Liver (tissue), 9 donors: ENCODE data around the gene EFCAB7. TPM values are rescaled to one million over a fixed set of nuclear protein-coding genes. Genes with fewer than 3 reads are reported as not detected.

Source experiments
- DNase-seq: peaks from one replicate; pipeline ENCODE4 v3.0.0-alpha.2; 2017; ENCODE audit warnings: low spot score
- H3K27ac ChIP-seq, 2 donors: one replicate each; pipeline ENCODE4 v1.7.0; 2013; ENCODE audit warnings: inconsistent platforms in 2 of 2, low read length in 2 of 2, control low read depth in 1 of 2, low read depth in 1 of 2, mild to moderate bottlenecking in 1 of 2
- H3K27me3 ChIP-seq, 4 donors: one replicate each; pipeline versions ENCODE4 v1.6.1 to v1.7.0; 2013; ENCODE audit warnings: low read length in 3 of 4, inconsistent platforms in 1 of 4, mild to moderate bottlenecking in 1 of 4, moderate library complexity in 1 of 4; ENCODE audit not compliant: control insufficient read depth in 4 of 4, insufficient read depth in 4 of 4
- H3K36me3 ChIP-seq, 4 donors: one replicate each; pipeline versions ENCODE4 v1.6.1 to v1.7.0; 2013; ENCODE audit warnings: low read length in 3 of 4, mild to moderate bottlenecking in 3 of 4, low read depth in 1 of 4, moderate library complexity in 1 of 4; ENCODE audit not compliant: control insufficient read depth in 4 of 4, insufficient read depth in 3 of 4
- H3K4me1 ChIP-seq, 4 donors: one replicate each; pipeline versions ENCODE4 v1.6.1 to v1.7.0; 2013; ENCODE audit warnings: low read length in 3 of 4, mild to moderate bottlenecking in 3 of 4, moderate library complexity in 1 of 4; ENCODE audit not compliant: control insufficient read depth in 4 of 4, insufficient read depth in 4 of 4
- H3K4me3 ChIP-seq, 3 donors: one replicate each; pipeline versions ENCODE4 v1.6.1 to v1.7.0; 2013; ENCODE audit warnings: low read length in 3 of 3, control low read depth in 1 of 3, low read depth in 1 of 3, mild to moderate bottlenecking in 1 of 3
- H3K9ac ChIP-seq, 2 donors: one replicate each; pipeline ENCODE4 v1.7.0; 2013; ENCODE audit warnings: low read length in 2 of 2, mild to moderate bottlenecking in 2 of 2, moderate library complexity in 2 of 2, control low read depth in 1 of 2, low read depth in 1 of 2
- H3K9me3 ChIP-seq, 4 donors: one replicate each; pipeline versions ENCODE4 v1.6.1 to v1.7.0; 2013; ENCODE audit warnings: low read length in 3 of 4; ENCODE audit not compliant: control insufficient read depth in 4 of 4
- EGR1 ChIP-seq, 2 donors: IDR thresholded peaks; 2 replicates each; pipeline ENCODE4 v1.6.1; 2016 to 2018; ENCODE audit warnings: antibody characterized with exemption in 2 of 2, low read depth in 2 of 2
- FOXA1 ChIP-seq: IDR thresholded peaks from 2 replicates; pipeline ENCODE4 v1.6.1; 2016; ENCODE audit warnings: antibody characterized with exemption
- FOXA2 ChIP-seq: IDR thresholded peaks from 2 replicates; pipeline ENCODE4 v1.6.1; 2016; ENCODE audit warnings: antibody characterized with exemption
- GABPA ChIP-seq, 2 donors: IDR thresholded peaks in 1 of 2; conservative IDR thresholded peaks in 1 of 2; 2 replicates each; pipeline ENCODE4 v1.6.1; 2016; ENCODE audit warnings: antibody characterized with exemption in 2 of 2, mild to moderate bottlenecking in 1 of 2, moderate library complexity in 1 of 2
- HNF4A ChIP-seq, 2 donors: conservative IDR thresholded peaks; 2 replicates each; pipeline ENCODE4 v1.6.1; 2016; ENCODE audit warnings: antibody characterized with exemption in 2 of 2, mild to moderate bottlenecking in 2 of 2
- HNF4G ChIP-seq: IDR thresholded peaks from 2 replicates; pipeline ENCODE4 v1.6.1; 2016; ENCODE audit warnings: antibody characterized with exemption
- NR2F2 ChIP-seq: IDR thresholded peaks from 2 replicates; pipeline ENCODE4 v1.6.1; 2016; ENCODE audit warnings: antibody characterized with exemption
- RAD21 ChIP-seq, 2 donors: IDR thresholded peaks; 2 replicates each; pipeline ENCODE4 v1.6.1; 2016; ENCODE audit warnings: antibody characterized with exemption in 2 of 2, mild to moderate bottlenecking in 2 of 2
- RXRA ChIP-seq, 2 donors: IDR thresholded peaks; 2 replicates each; pipeline ENCODE4 v1.6.1; 2017 to 2018; ENCODE audit warnings: antibody characterized with exemption in 2 of 2, mild to moderate bottlenecking in 1 of 2
- SP1 ChIP-seq: IDR thresholded peaks from 2 replicates; pipeline ENCODE4 v1.6.1; 2018; ENCODE audit warnings: antibody characterized with exemption, mild to moderate bottlenecking
- WGBS: extraction: QIAGEN DNeasy Blood & Tissue Kit; methylation state at CpG from one replicate; pipeline ENCODE4 v1.1.7; 2013; 5-methylcytosine and 5-hydroxymethylcytosine counted together
- polyA plus RNA-seq, 2 donors: library from polyadenylated mRNA; stranded (reverse) in 1 of 2; unstranded in 1 of 2; fragments of 200-250 nt in 1 of 2; fragments of >200 nt in 1 of 2; fragmentation: Nextera tagmentation in 1 of 2; extraction: Ambion mirVana in 1 of 2; gene quantifications; one replicate each; pipeline versions ENCODE4 v1.2.1 to v1.2.3, GENCODE V29; 2013 to 2015
- total RNA-seq, 2 donors: library from RNA; depleted of rRNA; stranded (reverse); fragments of >200 nt; gene quantifications; one replicate each; pipeline ENCODE4 v1.2.3, GENCODE V29; 2014
- TF ChIP-seq, protein P1 (sequence below): IDR thresholded peaks from 2 replicates; pipeline ENCODE4 v1.6.1; 2016; ENCODE audit warnings: antibody characterized with exemption
- TF ChIP-seq, protein P2 (sequence below): fragments of 150-350 bp; IDR thresholded peaks from 2 replicates; pipeline ENCODE4 v1.5.1; 2017; ENCODE audit warnings: improper control_type of control experiment, low read depth, low read length; ENCODE audit not compliant: missing input control
- TF ChIP-seq, protein P3 (sequence below): IDR thresholded peaks from 2 replicates; pipeline ENCODE4 v1.6.1; 2016; ENCODE audit warnings: antibody characterized with exemption
- TF ChIP-seq, protein P4 (sequence below): IDR thresholded peaks from 2 replicates; pipeline ENCODE4 v1.6.1; 2016; ENCODE audit warnings: antibody characterized with exemption, mild to moderate bottlenecking
- TF ChIP-seq, protein P5 (sequence below): IDR thresholded peaks from 2 replicates; pipeline ENCODE4 v1.6.1; 2016; ENCODE audit warnings: antibody characterized with exemption
- donor health status: healthy.
- donor health status: healthy.
- donor health status: healthy.
- donor health status: healthy.
- donor health status: healthy.

The EFCAB7 gene
- total and polyA plus RNA-seq, 4 donors = 0.70 to 2.6 (median 1.9) TPM

DNA sequence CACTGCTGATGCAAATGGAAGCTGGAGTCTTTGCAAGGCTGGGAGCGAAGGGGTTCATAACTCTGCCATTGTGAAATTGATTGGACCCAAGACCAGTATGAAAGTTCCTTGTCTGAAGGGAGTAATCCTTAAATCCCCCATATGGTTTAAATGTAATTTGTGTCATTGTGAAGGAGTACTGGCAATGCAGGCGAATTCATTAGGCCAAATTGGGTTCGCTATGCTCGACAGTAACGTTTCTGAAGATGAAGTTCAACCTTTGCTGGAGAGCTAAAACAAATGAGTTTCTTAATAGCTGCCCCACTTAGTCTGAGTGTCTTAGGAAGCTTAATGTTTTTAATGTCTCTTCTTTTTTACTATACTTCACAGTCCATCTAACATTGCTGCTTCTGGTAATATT, 97.3 kb downstream of the EFCAB7 start:
- Histone ChIP-seq H3K27me3 (no peaks in the 10 kb centered on the region), H3K4me1 (peaks cover 7 to 41% (median 26%) of the 10 kb centered on the region in 4 donors), H3K36me3 (no peaks in the 10 kb centered on the region), H3K27ac (no peak overlapping the region), H3K9me3 (no peaks in the 10 kb centered on the region), H3K4me3 (no peak overlapping the region), H3K9ac (no peak overlapping the region)
- TF ChIP-seq HNF4A (conservative IDR thresholded peaks at IDR 0.05) (no peak), HNF4G (no peak)
- no peak for DNase-seq
- 93% methylated on average over 5 of the region's 5 CpGs for WGBS

DNA sequence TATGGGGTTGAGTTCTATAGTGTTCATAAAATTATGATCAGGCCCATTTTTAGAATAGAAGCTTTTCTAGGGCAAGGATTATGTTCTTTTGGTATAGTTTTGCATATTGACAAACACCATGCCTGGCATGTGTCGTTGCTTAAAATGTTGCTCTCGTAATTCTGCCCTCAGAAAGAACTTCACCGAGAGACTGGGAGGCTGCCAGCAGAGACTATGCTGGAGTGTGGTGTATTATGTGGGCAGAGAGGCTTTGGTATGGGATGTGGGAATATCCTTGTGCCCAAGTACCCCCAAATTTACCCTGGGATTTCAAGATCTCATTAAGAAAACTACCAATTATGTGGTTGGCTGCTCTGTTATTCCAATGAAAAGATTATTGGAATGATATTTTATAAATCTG, 97.8 kb downstream of the EFCAB7 start:
- H3K4me3 ChIP-seq = no peak overlapping the region
- no peak overlapping the region for H3K27ac ChIP-seq
- DNase-seq = no peak
- H3K9ac ChIP-seq = no peak overlapping the region
- peaks cover 0 to 2% (median 0%) of the 10 kb centered on the region in 4 donors for H3K36me3 ChIP-seq
- 46% methylated on average over 3 of the region's 3 CpGs for WGBS
- H3K27me3 ChIP-seq = no peaks in the 10 kb centered on the region
- TF ChIP-seq, protein P1, sequence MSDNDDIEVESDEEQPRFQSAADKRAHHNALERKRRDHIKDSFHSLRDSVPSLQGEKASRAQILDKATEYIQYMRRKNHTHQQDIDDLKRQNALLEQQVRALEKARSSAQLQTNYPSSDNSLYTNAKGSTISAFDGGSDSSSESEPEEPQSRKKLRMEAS = no peak
- TF ChIP-seq FOXA2 (no peak), HNF4G (no peak), EGR1 (IDR thresholded peaks at IDR 0.05; ENCODE audit: low read depth in 2 of 2) (no peak), RAD21 (IDR thresholded peaks at IDR 0.05) (no peak), GABPA (IDR thresholded peaks at IDR 0.05 in 1 of 2, conservative IDR thresholded peaks at IDR 0.05 in 1 of 2) (no peak), FOXA1 (no peak)
- TF ChIP-seq, protein P2, sequence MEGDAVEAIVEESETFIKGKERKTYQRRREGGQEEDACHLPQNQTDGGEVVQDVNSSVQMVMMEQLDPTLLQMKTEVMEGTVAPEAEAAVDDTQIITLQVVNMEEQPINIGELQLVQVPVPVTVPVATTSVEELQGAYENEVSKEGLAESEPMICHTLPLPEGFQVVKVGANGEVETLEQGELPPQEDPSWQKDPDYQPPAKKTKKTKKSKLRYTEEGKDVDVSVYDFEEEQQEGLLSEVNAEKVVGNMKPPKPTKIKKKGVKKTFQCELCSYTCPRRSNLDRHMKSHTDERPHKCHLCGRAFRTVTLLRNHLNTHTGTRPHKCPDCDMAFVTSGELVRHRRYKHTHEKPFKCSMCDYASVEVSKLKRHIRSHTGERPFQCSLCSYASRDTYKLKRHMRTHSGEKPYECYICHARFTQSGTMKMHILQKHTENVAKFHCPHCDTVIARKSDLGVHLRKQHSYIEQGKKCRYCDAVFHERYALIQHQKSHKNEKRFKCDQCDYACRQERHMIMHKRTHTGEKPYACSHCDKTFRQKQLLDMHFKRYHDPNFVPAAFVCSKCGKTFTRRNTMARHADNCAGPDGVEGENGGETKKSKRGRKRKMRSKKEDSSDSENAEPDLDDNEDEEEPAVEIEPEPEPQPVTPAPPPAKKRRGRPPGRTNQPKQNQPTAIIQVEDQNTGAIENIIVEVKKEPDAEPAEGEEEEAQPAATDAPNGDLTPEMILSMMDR = no peak
- TF ChIP-seq, protein P3, sequence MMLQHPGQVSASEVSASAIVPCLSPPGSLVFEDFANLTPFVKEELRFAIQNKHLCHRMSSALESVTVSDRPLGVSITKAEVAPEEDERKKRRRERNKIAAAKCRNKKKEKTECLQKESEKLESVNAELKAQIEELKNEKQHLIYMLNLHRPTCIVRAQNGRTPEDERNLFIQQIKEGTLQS = no peak
- TF ChIP-seq, protein P4, sequence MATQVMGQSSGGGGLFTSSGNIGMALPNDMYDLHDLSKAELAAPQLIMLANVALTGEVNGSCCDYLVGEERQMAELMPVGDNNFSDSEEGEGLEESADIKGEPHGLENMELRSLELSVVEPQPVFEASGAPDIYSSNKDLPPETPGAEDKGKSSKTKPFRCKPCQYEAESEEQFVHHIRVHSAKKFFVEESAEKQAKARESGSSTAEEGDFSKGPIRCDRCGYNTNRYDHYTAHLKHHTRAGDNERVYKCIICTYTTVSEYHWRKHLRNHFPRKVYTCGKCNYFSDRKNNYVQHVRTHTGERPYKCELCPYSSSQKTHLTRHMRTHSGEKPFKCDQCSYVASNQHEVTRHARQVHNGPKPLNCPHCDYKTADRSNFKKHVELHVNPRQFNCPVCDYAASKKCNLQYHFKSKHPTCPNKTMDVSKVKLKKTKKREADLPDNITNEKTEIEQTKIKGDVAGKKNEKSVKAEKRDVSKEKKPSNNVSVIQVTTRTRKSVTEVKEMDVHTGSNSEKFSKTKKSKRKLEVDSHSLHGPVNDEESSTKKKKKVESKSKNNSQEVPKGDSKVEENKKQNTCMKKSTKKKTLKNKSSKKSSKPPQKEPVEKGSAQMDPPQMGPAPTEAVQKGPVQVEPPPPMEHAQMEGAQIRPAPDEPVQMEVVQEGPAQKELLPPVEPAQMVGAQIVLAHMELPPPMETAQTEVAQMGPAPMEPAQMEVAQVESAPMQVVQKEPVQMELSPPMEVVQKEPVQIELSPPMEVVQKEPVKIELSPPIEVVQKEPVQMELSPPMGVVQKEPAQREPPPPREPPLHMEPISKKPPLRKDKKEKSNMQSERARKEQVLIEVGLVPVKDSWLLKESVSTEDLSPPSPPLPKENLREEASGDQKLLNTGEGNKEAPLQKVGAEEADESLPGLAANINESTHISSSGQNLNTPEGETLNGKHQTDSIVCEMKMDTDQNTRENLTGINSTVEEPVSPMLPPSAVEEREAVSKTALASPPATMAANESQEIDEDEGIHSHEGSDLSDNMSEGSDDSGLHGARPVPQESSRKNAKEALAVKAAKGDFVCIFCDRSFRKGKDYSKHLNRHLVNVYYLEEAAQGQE = no peak
- no peaks in the 10 kb centered on the region for H3K9me3 ChIP-seq
- peaks cover 11 to 42% (median 26%) of the 10 kb centered on the region in 4 donors for H3K4me1 ChIP-seq

DNA sequence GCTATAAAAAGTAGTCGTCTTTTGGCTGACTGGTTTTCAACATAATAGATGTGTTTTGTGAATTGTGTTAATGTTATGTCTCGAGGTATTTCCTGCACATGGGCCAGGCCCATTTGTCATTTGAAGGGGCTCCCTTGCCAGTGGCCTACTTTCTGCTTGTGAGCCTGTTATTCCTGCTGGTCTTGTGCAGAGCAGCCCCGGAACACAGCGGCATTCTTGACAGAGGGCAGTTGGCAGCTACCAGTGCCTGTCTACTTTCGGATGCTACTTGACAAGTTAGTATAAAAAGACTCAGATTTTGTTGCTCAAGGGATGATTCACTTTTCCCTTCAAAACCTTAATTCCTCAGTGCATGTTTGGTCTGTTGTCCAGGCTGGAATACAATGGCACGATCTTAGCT, 98.4 kb downstream of the EFCAB7 start:
- DNase-seq = no peak

More for the DNA sequence above, 98.4 kb downstream of the EFCAB7 start:
- H3K9ac ChIP-seq = no peak overlapping the region
- H3K36me3 ChIP-seq = peaks cover 0 to 2% (median 0%) of the 10 kb centered on the region in 4 donors
- H3K27ac ChIP-seq = no peak overlapping the region
- no peaks in the 10 kb centered on the region for H3K27me3 ChIP-seq
- no peak for TF ChIP-seq FOXA2
- no peak for TF ChIP-seq RXRA (IDR thresholded peaks at IDR 0.05)
- TF ChIP-seq, protein P1 = no peak
- TF ChIP-seq EGR1 (IDR thresholded peaks at IDR 0.05; ENCODE audit: low read depth in 2 of 2) = no peak
- no peak for TF ChIP-seq HNF4A (conservative IDR thresholded peaks at IDR 0.05)
- TF ChIP-seq RAD21 (IDR thresholded peaks at IDR 0.05) = no peak
- TF ChIP-seq, protein P5, sequence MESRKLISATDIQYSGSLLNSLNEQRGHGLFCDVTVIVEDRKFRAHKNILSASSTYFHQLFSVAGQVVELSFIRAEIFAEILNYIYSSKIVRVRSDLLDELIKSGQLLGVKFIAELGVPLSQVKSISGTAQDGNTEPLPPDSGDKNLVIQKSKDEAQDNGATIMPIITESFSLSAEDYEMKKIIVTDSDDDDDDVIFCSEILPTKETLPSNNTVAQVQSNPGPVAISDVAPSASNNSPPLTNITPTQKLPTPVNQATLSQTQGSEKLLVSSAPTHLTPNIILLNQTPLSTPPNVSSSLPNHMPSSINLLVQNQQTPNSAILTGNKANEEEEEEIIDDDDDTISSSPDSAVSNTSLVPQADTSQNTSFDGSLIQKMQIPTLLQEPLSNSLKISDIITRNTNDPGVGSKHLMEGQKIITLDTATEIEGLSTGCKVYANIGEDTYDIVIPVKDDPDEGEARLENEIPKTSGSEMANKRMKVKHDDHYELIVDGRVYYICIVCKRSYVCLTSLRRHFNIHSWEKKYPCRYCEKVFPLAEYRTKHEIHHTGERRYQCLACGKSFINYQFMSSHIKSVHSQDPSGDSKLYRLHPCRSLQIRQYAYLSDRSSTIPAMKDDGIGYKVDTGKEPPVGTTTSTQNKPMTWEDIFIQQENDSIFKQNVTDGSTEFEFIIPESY = no peak
- TF ChIP-seq, protein P4 = no peak
- no peak for TF ChIP-seq SP1
- no peak for TF ChIP-seq NR2F2
- H3K9me3 ChIP-seq = no peaks in the 10 kb centered on the region
- WGBS = 82% methylated on average over 6 of the region's 6 CpGs
- H3K4me1 ChIP-seq = peaks cover 9 to 42% (median 23%) of the 10 kb centered on the region in 4 donors
- H3K4me3 ChIP-seq = no peak overlapping the region
